Dendritic cell treated with granulocyte-macrophage colony-stimulating factor and Interleukin-4, amounts not matched to agents 40 ng/mL and 50 ng/mL, for 4 days (primary cell): ENCODE results near the gene NFIA.
"Not testable (repeated sequence)": the region's sequence is repeated elsewhere in the genome, so short reads cannot be mapped to it uniquely, and the experiment has no call there.

Source experiments
- H3K27ac Mint-ChIP-seq: one replicate; pipeline ENCODE4 v1.8.0; 2022; ENCODE audit warnings: mild to moderate bottlenecking, mixed read lengths
- H3K27me3 Mint-ChIP-seq: one replicate; pipeline ENCODE4 v1.8.0; 2022; ENCODE audit warnings: mild to moderate bottlenecking, mixed read lengths
- H3K36me3 Mint-ChIP-seq: one replicate; pipeline ENCODE4 v1.8.0; 2022; ENCODE audit warnings: low read depth, mixed read lengths
- H3K4me1 Mint-ChIP-seq: one replicate; pipeline ENCODE4 v1.8.0; 2022; ENCODE audit warnings: low read depth, mixed read lengths
- H3K4me3 Mint-ChIP-seq: one replicate; pipeline ENCODE4 v1.8.0; 2022; ENCODE audit warnings: mild to moderate bottlenecking, moderate library complexity, mixed read lengths
- H3K9me3 Mint-ChIP-seq: one replicate; pipeline ENCODE4 v1.8.0; 2022; ENCODE audit warnings: mixed read lengths
- intact Hi-C: fragments of 100-400 bp; cut with micrococcal nuclease; formaldehyde crosslinking; loops from one replicate; pipeline ENCODE4 v1.15.0; 2022

The NFIA gene

DNA sequence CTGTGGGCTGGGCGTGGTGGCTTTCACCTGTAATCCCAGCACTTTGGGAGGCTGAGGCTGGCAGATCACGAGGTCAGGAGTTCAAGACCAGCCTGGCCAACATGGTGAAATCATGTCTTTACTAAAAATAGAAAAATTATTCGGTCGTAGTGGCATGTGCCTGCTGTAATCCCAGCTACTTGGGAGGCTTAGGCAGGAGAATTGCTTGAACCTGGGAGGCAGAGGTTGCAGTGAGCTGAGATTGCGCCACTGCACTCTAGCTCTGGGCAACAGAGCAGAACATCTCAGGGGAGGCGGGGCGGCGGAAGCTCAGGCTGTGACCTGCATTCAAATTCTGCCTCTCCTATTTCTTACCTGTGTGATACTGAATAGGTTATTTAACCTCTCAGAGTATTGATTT is 196.1 kb downstream of the NFIA start:
- H3K36me3 Mint-ChIP-seq, H3K4me1 Mint-ChIP-seq, H3K27ac Mint-ChIP-seq, H3K27me3 Mint-ChIP-seq, H3K4me3 Mint-ChIP-seq, H3K9me3 Mint-ChIP-seq, intact Hi-C loops: not testable (repeated sequence)

DNA sequence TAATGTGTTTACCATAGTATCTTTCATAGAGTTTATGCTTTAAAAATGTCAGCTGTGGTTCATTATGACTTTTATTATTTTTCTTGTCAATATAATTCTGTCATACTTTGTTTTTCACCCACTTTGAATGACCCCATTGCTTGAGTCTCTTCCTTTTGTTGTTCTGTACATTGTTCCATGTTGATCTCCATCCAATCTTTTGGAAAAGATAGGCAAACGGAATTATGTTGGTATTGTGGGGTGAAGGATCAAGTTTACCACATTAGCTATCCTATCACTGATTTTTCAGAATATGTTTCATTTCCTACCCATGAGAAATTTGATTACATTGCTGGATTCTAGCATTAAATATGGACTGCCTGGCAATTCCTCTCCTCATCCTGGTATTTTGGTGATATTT is 196.6 kb downstream of the NFIA start:
- Mint-ChIP-seq H3K9me3 (no peaks in the 10 kb centered on the region), H3K4me3 (no peak overlapping the region), H3K27me3 (no peaks in the 10 kb centered on the region), H3K27ac (no peak overlapping the region), H3K4me1 (peaks cover 6% of the 10 kb centered on the region), H3K36me3 (no peaks in the 10 kb centered on the region)
- intact Hi-C loops = no loop called here

DNA sequence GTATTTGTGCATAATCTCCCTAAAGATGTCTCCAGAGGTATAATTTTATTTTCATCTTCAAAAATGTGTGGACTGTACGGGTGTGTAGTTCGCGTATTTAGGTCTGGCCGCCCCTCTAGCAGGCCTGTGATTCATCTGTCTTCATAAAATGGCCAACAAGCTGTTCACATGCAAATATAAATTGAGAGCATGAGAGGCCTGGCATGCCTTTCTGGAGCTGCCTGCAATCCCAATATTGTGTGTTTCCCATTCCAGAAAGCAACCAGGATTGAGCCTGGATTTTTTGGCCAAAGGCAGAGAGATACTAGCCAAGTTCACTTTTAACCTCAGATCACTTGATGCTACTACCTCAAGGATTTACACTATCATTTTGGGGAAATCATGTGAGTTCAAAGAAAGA is 197.2 kb downstream of the NFIA start:
- Mint-ChIP-seq H3K36me3 (no peaks in the 10 kb centered on the region), H3K4me1 (peaks cover 6% of the 10 kb centered on the region), H3K27ac (no peak overlapping the region), H3K4me3 (no peak overlapping the region), H3K9me3 (no peaks in the 10 kb centered on the region), H3K27me3 (no peaks in the 10 kb centered on the region)
- intact Hi-C loops = no loop called here

GRCh38 chr1:61280452-61280851 is 198.1 kb downstream of the NFIA start:
- Mint-ChIP-seq H3K4me3 (no peak overlapping the region), H3K4me1 (peaks cover 6% of the 10 kb centered on the region), H3K36me3 (no peaks in the 10 kb centered on the region), H3K27ac (no peak overlapping the region), H3K9me3 (no peaks in the 10 kb centered on the region), H3K27me3 (no peaks in the 10 kb centered on the region)
- intact Hi-C loops = no loop called here

GRCh38 chr1:61282387-61282786 is 200.0 kb downstream of the NFIA start:
- H3K4me3 Mint-ChIP-seq = no peak overlapping the region
- no peaks in the 10 kb centered on the region for H3K9me3 Mint-ChIP-seq
- peaks cover 6% of the 10 kb centered on the region for H3K4me1 Mint-ChIP-seq
- no peaks in the 10 kb centered on the region for H3K27me3 Mint-ChIP-seq
- intact Hi-C loops = no loop called here
- no peak overlapping the region for H3K27ac Mint-ChIP-seq
- H3K36me3 Mint-ChIP-seq = no peaks in the 10 kb centered on the region

- H3K4me1 Mint-ChIP-seq = peaks cover 6% of the 10 kb centered on the region
- no peaks in the 10 kb centered on the region for H3K36me3 Mint-ChIP-seq
- no peak overlapping the region for H3K27ac Mint-ChIP-seq
- H3K4me3 Mint-ChIP-seq = no peak overlapping the region
- no peaks in the 10 kb centered on the region for H3K9me3 Mint-ChIP-seq
- intact Hi-C loops = no loop called here
- H3K27me3 Mint-ChIP-seq = no peaks in the 10 kb centered on the region
Observed at GRCh38 chr1:61284248-61284854, 202.0 kb downstream of the NFIA start.

- Mint-ChIP-seq H3K27ac (no peak overlapping the region), H3K4me1 (peaks cover 4% of the 10 kb centered on the region), H3K36me3 (no peaks in the 10 kb centered on the region), H3K9me3 (no peaks in the 10 kb centered on the region), H3K27me3 (no peaks in the 10 kb centered on the region), H3K4me3 (no peak overlapping the region)
- intact Hi-C loops = no loop called here
Observed at GRCh38 chr1:61284936-61285335, 202.6 kb downstream of the NFIA start.

- H3K4me1 Mint-ChIP-seq = no peaks in the 10 kb centered on the region
- no peak overlapping the region for H3K27ac Mint-ChIP-seq
- no peaks in the 10 kb centered on the region for H3K9me3 Mint-ChIP-seq
- H3K27me3 Mint-ChIP-seq = no peaks in the 10 kb centered on the region
- intact Hi-C loops = no loop called here
- H3K36me3 Mint-ChIP-seq = no peaks in the 10 kb centered on the region
- no peak overlapping the region for H3K4me3 Mint-ChIP-seq
Observed at GRCh38 chr1:61285371-61285885, 203.1 kb downstream of the NFIA start.

DNA sequence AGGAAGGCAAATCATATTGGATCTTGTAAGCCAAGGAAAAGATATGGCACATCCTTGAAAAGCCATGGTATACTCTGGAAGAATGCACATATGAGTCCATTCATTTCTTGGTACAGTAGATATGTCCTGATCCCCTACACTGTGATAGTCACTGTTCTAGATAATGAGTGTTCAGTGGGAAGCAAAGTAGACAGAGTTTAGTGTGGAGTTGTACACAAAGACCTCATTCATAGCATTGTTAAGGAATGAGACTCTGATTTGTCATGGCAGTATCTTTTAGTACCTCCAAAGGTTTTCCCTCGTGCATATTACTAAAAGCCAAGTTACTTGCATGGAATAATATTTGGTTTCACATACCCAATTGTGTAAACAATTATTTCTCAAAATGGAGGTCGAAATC is 204.7 kb downstream of the NFIA start:
- H3K27me3 Mint-ChIP-seq = no peaks in the 10 kb centered on the region
- H3K27ac Mint-ChIP-seq = no peak overlapping the region
- H3K4me3 Mint-ChIP-seq = no peak overlapping the region
- H3K9me3 Mint-ChIP-seq = no peaks in the 10 kb centered on the region
- no peaks in the 10 kb centered on the region for H3K4me1 Mint-ChIP-seq
- intact Hi-C loops = no loop called here
- no peaks in the 10 kb centered on the region for H3K36me3 Mint-ChIP-seq

DNA sequence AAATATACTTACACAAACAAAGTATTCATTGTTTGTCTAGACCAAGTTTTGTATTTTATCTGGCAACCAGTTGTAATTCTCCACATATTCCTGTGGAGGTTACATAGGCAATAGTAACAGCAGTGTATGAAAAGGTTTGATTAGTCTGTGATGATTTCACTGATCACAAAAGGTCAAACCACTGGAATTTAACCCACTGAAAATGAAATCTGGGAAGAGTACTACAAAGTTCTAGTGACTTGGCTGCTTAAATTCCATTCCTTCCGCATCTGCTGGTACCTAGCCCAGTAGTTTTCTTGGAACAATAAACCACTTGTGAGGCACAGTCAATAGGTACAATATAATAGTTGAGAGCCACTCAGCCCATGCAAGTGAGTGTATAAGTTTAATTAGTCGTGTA is 205.4 kb downstream of the NFIA start:
- Mint-ChIP-seq H3K27me3 (no peaks in the 10 kb centered on the region), H3K27ac (no peak overlapping the region), H3K4me1 (no peaks in the 10 kb centered on the region), H3K9me3 (no peaks in the 10 kb centered on the region), H3K4me3 (no peak overlapping the region), H3K36me3 (no peaks in the 10 kb centered on the region)
- intact Hi-C loops = no loop called here

DNA sequence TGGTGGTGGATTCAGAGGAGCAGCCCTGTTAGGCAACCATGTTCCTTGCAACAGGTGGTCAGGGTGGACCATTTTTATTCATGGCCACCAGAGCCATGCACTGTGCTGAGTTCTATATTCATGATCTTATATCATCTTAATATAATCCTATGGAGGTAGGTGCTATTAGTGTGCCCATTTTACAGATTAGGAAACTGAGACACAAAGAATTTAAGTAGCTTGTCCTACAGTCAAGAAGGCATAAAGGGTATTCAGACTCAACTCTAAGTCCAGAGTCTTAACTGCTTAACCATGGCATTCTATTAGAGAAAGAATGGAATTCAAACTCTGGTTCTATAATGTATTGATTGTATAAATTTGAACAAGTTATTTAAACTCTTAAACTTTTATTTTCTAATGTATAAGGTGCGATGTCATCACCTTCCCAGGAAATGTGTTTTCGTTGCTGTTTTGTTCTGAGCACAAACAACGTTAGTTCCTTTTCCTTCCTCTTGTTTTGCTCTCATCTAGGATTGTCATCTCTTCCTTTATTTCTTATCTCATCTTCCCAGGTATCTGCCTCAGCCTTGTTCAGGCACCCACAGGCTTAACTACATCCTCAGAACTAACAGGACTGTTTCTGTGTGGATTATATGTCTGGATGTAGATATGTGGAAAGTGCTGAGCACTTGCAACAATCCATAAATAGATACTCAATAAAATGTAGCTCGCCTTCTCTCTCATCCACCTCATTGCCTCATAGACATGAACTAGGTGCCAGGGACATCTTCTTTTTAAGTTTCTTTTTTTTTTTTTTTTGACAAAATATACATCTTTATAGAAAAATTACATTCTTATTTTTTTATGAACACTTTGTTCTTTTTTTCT is 207.1 kb downstream of the NFIA start:
- Mint-ChIP-seq H3K27me3 (no peaks in the 10 kb centered on the region), H3K27ac (no peak overlapping the region), H3K36me3 (no peaks in the 10 kb centered on the region), H3K4me3 (no peak overlapping the region), H3K9me3 (no peaks in the 10 kb centered on the region), H3K4me1 (no peaks in the 10 kb centered on the region)
- intact Hi-C loops = no loop called here

DNA sequence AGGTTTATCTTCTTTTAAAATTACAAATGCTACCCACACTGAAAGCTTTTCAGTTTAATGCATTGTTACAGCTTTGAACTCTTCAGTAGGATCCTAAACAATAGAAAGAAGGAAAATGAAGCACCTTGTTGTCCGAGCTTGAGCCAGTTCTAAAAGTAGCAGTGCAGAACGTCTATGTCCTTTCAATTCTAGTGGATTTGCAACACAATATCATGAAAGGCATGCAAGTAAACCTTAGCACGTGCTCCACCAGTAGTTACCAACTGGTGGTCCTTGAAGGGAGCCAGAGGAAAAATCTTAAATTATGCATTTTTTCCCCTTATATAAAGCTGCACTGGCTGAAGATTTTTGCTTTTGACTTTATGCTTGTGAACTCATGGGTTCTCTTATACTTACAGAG is 208.2 kb downstream of the NFIA start:
- no peaks in the 10 kb centered on the region for H3K36me3 Mint-ChIP-seq
- H3K4me3 Mint-ChIP-seq = no peak overlapping the region
- H3K9me3 Mint-ChIP-seq = no peaks in the 10 kb centered on the region
- intact Hi-C loops = no loop called here
- H3K27ac Mint-ChIP-seq = no peak overlapping the region
- H3K27me3 Mint-ChIP-seq = no peaks in the 10 kb centered on the region
- H3K4me1 Mint-ChIP-seq = no peaks in the 10 kb centered on the region

DNA sequence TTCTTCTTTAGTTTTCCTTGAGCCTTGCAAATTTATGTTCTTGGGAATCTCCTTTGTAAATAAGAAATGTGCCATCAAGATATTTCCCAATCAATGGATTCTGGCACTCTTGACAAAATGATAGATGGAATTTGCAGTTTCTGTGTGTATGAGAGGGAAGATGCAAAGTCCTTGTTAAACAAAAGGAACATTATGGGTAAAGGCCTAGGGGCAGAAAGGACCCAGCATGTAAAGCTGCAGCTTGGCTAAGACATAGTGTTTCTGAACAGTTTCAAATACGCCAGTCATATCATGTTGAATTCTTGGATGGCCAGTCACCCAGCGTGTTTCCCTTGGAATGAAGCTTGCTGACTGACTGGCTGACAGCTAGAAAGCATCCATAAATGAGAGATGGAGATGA is 210.8 kb downstream of the NFIA start:
- Mint-ChIP-seq H3K4me1 (no peaks in the 10 kb centered on the region), H3K27ac (no peak overlapping the region), H3K27me3 (no peaks in the 10 kb centered on the region), H3K36me3 (no peaks in the 10 kb centered on the region), H3K4me3 (no peak overlapping the region), H3K9me3 (peaks cover 11% of the 10 kb centered on the region)
- intact Hi-C loops = no loop called here

GRCh38 chr1:61293986-61294504 is 211.7 kb downstream of the NFIA start:
- H3K4me1 Mint-ChIP-seq = no peaks in the 10 kb centered on the region
- intact Hi-C loops = no loop called here
- H3K4me3 Mint-ChIP-seq = no peak overlapping the region
- H3K36me3 Mint-ChIP-seq = no peaks in the 10 kb centered on the region
- H3K27me3 Mint-ChIP-seq = no peaks in the 10 kb centered on the region
- peaks cover 12% of the 10 kb centered on the region for H3K9me3 Mint-ChIP-seq
- H3K27ac Mint-ChIP-seq = no peak overlapping the region
